Stimulated activated CD4-positive, alpha-beta T cell treated with anti-CD3 and anti-CD28 coated beads, Interleukin-2, amount 100 ng/mL, for 24 hours (primary cell): ENCODE results near the gene ACOT4.
"Not testable (repeated sequence)": the region's sequence is repeated elsewhere in the genome, so short reads cannot be mapped to it uniquely, and the experiment has no call there.

Experiments used
- DNase-seq, 2 donors: peaks; one replicate each; pipeline ENCODE4 v3.0.0-alpha.2; 2020

ACOT4 gene

GRCh38 chr14:73591690-73592449 lies at the start of gene ACOT4:
ACOT4 (plus strand) TSS chr14:73591873; CDS start chr14:73591960, 87 bp downstream.
- DNase-seq, result peak; percentile 51 to 62

- not testable (repeated sequence) for DNase-seq
Observed at GRCh38 chr14:73542961-73543360, 48.7 kb upstream of the ACOT4 start.

GRCh38 chr14:73545353-73545752 lies 46.3 kb upstream of the ACOT4 start:
- not testable (repeated sequence) for DNase-seq

GRCh38 chr14:73549097-73549496 lies 42.6 kb upstream of the ACOT4 start:
- not testable (repeated sequence) for DNase-seq

- DNase-seq, result not testable (repeated sequence)
Observed at GRCh38 chr14:73549889-73550524, 41.7 kb upstream of the ACOT4 start.

- DNase-seq, result no peak
Observed at GRCh38 chr14:73553845-73554244, 37.8 kb upstream of the ACOT4 start.

- DNase-seq, result not testable (repeated sequence)
Observed at GRCh38 chr14:73557201-73557600, 34.5 kb upstream of the ACOT4 start.

GRCh38 chr14:73558238-73558637 lies 33.4 kb upstream of the ACOT4 start:
- not testable (repeated sequence) for DNase-seq

- DNase-seq, result not testable (repeated sequence)
Observed at GRCh38 chr14:73562256-73562655, 29.4 kb upstream of the ACOT4 start.

- DNase-seq, result not testable (repeated sequence)
Observed at GRCh38 chr14:73562696-73563095, 29.0 kb upstream of the ACOT4 start.

GRCh38 chr14:73566431-73566830 lies 25.2 kb upstream of the ACOT4 start:
- not testable (repeated sequence) for DNase-seq

- not testable (repeated sequence) for DNase-seq
Observed at GRCh38 chr14:73566935-73567334, 24.7 kb upstream of the ACOT4 start.

GRCh38 chr14:73567358-73567757 lies 24.3 kb upstream of the ACOT4 start:
- no peak for DNase-seq

- DNase-seq, result peak; percentile 20 to 33
Observed at GRCh38 chr14:73567951-73568885, 23.5 kb upstream of the ACOT4 start.

- not testable (repeated sequence) for DNase-seq
Observed at GRCh38 chr14:73568886-73569184, 22.8 kb upstream of the ACOT4 start.

GRCh38 chr14:73569185-73569958 lies 22.3 kb upstream of the ACOT4 start, which contains the start of gene ACOT2:
ACOT2 (plus strand) TSS chr14:73569213; CDS start chr14:73569241, 28 bp downstream.
- DNase-seq, result peak; percentile 84 to 88

- peak; percentile 67 to 76 for DNase-seq
Observed at GRCh38 chr14:73570913-73571312, 20.8 kb upstream of the ACOT4 start.

GRCh38 chr14:73573034-73573433 lies 18.6 kb upstream of the ACOT4 start:
- not testable (repeated sequence) for DNase-seq

- DNase-seq, result not testable (repeated sequence)
Observed at GRCh38 chr14:73573740-73574139, 17.9 kb upstream of the ACOT4 start.

GRCh38 chr14:73574251-73574650 lies 17.4 kb upstream of the ACOT4 start:
- DNase-seq, result not testable (repeated sequence)

GRCh38 chr14:73576391-73576790 lies 15.3 kb upstream of the ACOT4 start:
- DNase-seq, result no peak

- DNase-seq, result not testable (repeated sequence)
Observed at GRCh38 chr14:73577214-73577613, 14.5 kb upstream of the ACOT4 start.
